Measurements from ENCODE around the gene SLC30A3. TPM values are rescaled to one million over a fixed set of nuclear protein-coding genes. Genes with fewer than 3 reads are reported as not detected.
"Not testable (repeated sequence)": the region's sequence is repeated elsewhere in the genome, so short reads cannot be mapped to it uniquely, and the experiment has no call there.

SLC30A3 gene
- total RNA-seq, 2 experiments from 2014 or later: 0.23 to 0.59 TPM

- POLR2A ChIA-PET: no interaction called here
Measured at GRCh38 chr2:27291865-27292264, 29.0 kb upstream of the SLC30A3 start.

GRCh38 chr2:27290549-27290948 lies 27.7 kb upstream of the SLC30A3 start:
- ChIA-PET CTCF (interaction anchor here (1.5 kb wide), 1 partner anchor 13 kb away, joined by 4 read pairs; no protein-coding TSS in a partner anchor), POLR2A (no interaction called here)

More at GRCh38 chr2:27291865-27292264, 29.0 kb upstream of the SLC30A3 start:
- CTCF ChIA-PET: interaction anchor here (1.4 to 2.5 kb wide), 2 partner anchors 11 to 12 kb away, joined by 4 to 12 read pairs; no protein-coding TSS in a partner anchor

GRCh38 chr2:27288610-27289009 lies 25.8 kb upstream of the SLC30A3 start:
- ChIA-PET CTCF (interaction anchor here (1.6 kb wide), 1 partner anchor 81 kb away, joined by 4 read pairs; the partner anchor contains the start of gene EIF2B4), POLR2A (no interaction called here)

- ChIA-PET POLR2A (interaction anchor here (0.6 kb wide), 1 partner anchor 170 kb away, joined by 3 read pairs; no protein-coding TSS in a partner anchor), CTCF (no interaction called here)
Measured at GRCh38 chr2:27285481-27285880, 22.6 kb upstream of the SLC30A3 start.

- CTCF ChIA-PET: interaction anchor here (0.8 to 1.2 kb wide), 2 partner anchors 20 to 323 kb away, joined by 3 read pairs; no protein-coding TSS in a partner anchor
- POLR2A ChIA-PET: no interaction called here
Measured at GRCh38 chr2:27284996-27285395, 22.1 kb upstream of the SLC30A3 start.

- CTCF ChIA-PET: interaction anchor here (0.7 to 5.2 kb wide), 6 partner anchors 17 to 184 kb away, joined by 3 to 38 read pairs (median 5); partner anchors contain the start of gene SLC30A3
- POLR2A ChIA-PET: no interaction called here
Measured at GRCh38 chr2:27282892-27283291, 20.0 kb upstream of the SLC30A3 start.

GRCh38 chr2:27281855-27282559 lies 19.2 kb upstream of the SLC30A3 start, which contains the start of gene TRIM54:
TRIM54 (plus strand) TSS chr2:27282429; CDS start chr2:27282732, 303 bp downstream.
- ChIA-PET POLR2A (no interaction called here), CTCF (interaction anchor here (1.3 to 5.2 kb wide), 6 partner anchors 17 to 320 kb away, joined by 3 to 38 read pairs (median 6); partner anchors contain the start of gene SLC30A3)

- ChIA-PET CTCF (interaction anchor here (1.3 to 5.2 kb wide), 5 partner anchors 16 to 320 kb away, joined by 3 to 38 read pairs (median 6); partner anchors contain the start of gene SLC30A3), POLR2A (no interaction called here)
Measured at GRCh38 chr2:27281442-27281841, 18.6 kb upstream of the SLC30A3 start.

- ChIA-PET POLR2A (no interaction called here), CTCF (interaction anchor here (1.0 to 5.2 kb wide), 8 partner anchors 11 to 319 kb away, joined by 3 to 38 read pairs (median 6); partner anchors contain the start of gene SLC30A3)
Measured at GRCh38 chr2:27280826-27281225, 18.0 kb upstream of the SLC30A3 start.

- ChIA-PET POLR2A (no interaction called here), CTCF (interaction anchor here (0.7 kb wide), 2 partner anchors 55 to 251 kb away, joined by 3 read pairs; no protein-coding TSS in a partner anchor)
Measured at GRCh38 chr2:27278010-27278409, 15.2 kb upstream of the SLC30A3 start.

GRCh38 chr2:27275211-27276150 lies 12.6 kb upstream of the SLC30A3 start, which contains the start of gene DNAJC5G:
DNAJC5G (plus strand) TSS chr2:27275433; CDS start chr2:27276729, 1,296 bp downstream.
- ChIA-PET CTCF (no interaction called here), POLR2A (no interaction called here)

GRCh38 chr2:27272537-27273522 lies 10.0 kb upstream of the SLC30A3 start:
- CTCF ChIA-PET: interaction anchor here (0.6 to 1.4 kb wide), 5 partner anchors 8 to 87 kb away, joined by 3 to 6 read pairs (median 3); no protein-coding TSS in a partner anchor
- POLR2A ChIA-PET: not testable (repeated sequence)

GRCh38 chr2:27271631-27272340 lies 8.9 kb upstream of the SLC30A3 start:
- POLR2A ChIA-PET: no interaction called here
- CTCF ChIA-PET: interaction anchor here (0.6 to 0.7 kb wide), 3 partner anchors 14 to 86 kb away, joined by 3 to 5 read pairs (median 3); no protein-coding TSS in a partner anchor

- CTCF ChIA-PET: interaction anchor here (1.4 kb wide), 1 partner anchor 9 kb away, joined by 3 read pairs; no protein-coding TSS in a partner anchor
- POLR2A ChIA-PET: no interaction called here
Measured at GRCh38 chr2:27270670-27271069, 7.8 kb upstream of the SLC30A3 start.

GRCh38 chr2:27270131-27270530 lies 7.3 kb upstream of the SLC30A3 start:
- CTCF ChIA-PET: interaction anchor here (1.3 to 1.4 kb wide), 2 partner anchors 10 to 34 kb away, joined by 3 to 4 read pairs; no protein-coding TSS in a partner anchor
- POLR2A ChIA-PET: no interaction called here

GRCh38 chr2:27268296-27268695 lies 5.4 kb upstream of the SLC30A3 start:
- CTCF ChIA-PET: interaction anchor here (0.7 kb wide), 4 partner anchors 35 to 307 kb away, joined by 3 to 5 read pairs (median 4); no protein-coding TSS in a partner anchor
- POLR2A ChIA-PET: not testable (repeated sequence)

GRCh38 chr2:27265536-27265870 lies 2.7 kb upstream of the SLC30A3 start:
- CTCF ChIA-PET: interaction anchor here (0.8 to 5.6 kb wide), 8 partner anchors 8 to 167 kb away, joined by 3 to 38 read pairs (median 4); partner anchors contain the start of gene TRIM54
- POLR2A ChIA-PET: no interaction called here

All from activated CD8-positive, alpha-beta memory T cell treated with anti-CD3 and anti-CD28 coated beads for 36 hours (primary cell).